HG03565 (cell line): ENCODE results near the gene CEP55.

Source experiments
- ATAC-seq: cut with Tn5 transposase; IDR thresholded peaks from one replicate; pipeline ENCODE4 v1.9.1; 2021; ENCODE audit warnings: mild to moderate bottlenecking, moderate library complexity; ENCODE audit not compliant: unreplicated experiment

CEP55 gene

DNA sequence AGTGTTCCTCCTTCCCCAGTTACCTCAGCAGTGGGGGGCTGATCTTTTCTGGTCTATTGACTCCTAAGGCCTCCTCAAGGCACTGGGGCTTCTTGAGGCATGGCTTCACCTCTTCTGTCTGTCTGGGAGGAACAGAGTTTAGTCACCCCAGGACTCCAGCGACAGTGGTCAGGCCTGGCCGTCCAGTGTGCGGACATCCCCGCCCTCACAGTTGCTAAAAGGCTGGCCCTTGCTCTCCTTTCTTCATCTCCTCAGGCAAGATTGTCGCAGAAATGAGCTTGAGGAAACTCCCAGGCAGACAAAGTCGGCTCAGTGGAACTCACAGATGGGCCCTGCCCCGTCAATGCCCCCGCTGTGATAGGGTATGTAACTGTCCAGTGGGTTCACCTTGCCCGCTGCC is 63.1 kb downstream of the CEP55 start:
- no peak for ATAC-seq

DNA sequence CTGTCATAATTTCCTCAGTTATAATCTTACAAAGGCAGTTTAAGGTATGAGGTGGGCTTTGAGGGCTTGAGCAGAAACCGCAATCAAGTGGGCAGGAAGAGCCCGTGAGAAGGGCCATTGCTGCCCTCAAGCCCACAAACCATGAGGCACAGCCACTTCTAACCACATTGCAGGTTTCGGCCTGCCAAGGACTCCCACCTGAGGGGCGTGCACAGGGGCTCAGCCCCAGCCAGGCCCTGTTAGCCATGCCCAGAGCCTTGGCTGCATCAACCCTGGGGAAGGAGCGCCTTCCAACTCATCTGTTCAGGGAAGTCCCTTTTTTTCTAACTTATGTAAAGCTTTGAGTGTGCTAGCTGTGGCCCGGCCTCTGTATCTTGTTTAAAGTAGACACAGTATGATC is 64.1 kb downstream of the CEP55 start:
- ATAC-seq = no peak

DNA sequence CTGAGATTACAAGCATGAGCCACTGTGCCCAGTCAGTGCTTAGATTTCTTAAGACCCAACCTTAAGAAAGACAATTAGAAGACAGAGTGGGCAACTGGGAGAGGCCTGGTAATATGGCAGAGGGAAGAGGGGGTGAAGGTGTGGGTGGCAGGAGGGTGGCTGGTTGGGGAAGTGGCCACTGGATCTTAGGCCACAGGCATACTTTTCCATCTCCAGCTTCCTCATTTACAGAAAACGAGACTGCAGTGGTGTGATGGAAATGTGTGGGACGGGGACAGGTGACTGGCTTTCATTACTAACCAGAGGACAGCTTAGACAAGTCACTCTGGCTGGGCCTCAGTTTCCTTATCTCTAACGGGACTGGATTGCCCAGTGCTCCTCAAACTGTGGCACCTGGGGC is 69.0 kb downstream of the CEP55 start:
- ATAC-seq = no peak

DNA sequence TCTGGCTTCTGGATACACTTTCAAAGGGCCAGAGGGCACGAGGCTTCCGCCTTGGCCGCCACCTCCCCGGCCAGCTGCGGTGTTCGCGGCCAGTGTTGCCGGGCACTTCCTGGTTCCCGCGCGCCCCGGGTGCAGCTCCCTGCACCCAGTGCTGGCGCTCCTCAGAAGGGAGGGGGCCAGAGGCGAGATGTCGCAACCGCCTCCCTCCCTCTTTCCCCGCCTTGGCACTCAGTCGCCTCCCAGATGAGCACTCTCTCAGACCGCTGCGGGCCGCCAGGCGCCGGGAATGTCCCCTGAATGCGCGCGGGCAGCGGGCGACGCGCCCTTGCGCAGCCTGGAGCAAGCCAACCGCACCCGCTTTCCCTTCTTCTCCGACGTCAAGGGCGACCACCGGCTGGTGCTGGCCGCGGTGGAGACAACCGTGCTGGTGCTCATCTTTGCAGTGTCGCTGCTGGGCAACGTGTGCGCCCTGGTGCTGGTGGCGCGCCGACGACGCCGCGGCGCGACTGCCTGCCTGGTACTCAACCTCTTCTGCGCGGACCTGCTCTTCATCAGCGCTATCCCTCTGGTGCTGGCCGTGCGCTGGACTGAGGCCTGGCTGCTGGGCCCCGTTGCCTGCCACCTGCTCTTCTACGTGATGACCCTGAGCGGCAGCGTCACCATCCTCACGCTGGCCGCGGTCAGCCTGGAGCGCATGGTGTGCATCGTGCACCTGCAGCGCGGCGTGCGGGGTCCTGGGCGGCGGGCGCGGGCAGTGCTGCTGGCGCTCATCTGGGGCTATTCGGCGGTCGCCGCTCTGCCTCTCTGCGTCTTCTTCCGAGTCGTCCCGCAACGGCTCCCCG is 70.2 kb downstream of the CEP55 start, which contains the start of gene FFAR4:
Gene FFAR4 (plus strand): TSS at position 231 of the 842 bp plus-strand sequence. CDS start 56 bp downstream, at position 287.
- ATAC-seq = no peak

DNA sequence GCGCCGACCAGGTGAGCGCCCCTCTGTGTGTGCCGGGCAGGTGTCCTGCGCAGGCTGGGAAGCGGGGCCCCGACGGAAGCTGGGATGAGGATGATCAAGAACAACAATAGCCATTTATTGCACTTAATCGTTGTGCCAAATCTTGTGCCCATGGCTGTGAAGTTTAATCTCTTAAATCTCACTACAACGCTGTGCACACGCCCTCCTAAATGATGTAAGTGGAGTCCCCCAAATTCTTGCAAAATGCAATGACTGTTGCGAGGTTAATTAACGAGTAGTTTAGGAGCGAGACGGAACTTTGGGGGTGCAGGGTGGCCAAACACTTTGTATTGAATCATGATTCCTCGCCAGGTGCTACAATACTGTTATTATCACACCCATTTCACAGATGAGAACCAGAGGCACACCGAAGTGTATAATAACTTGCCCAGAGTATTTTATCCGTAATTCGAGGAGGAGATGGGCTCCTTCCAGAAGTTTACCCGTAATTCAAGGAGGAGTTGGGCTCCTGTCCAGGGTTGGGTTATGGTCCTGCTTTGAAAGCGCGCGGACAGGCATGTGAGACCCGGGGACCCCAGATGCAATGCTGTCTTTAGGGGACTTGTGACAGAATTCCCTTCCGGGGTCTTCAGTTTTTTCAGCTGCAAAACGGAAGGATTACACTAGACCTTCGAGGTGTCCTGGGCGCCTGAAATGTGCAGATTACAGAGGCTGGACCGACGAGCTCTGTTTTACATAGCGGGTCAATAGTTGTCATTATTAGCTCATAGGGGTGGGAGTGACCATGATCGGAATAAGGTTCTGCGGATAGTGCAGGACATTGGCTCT is 71.1 kb downstream of the CEP55 start:
- no peak for ATAC-seq

DNA sequence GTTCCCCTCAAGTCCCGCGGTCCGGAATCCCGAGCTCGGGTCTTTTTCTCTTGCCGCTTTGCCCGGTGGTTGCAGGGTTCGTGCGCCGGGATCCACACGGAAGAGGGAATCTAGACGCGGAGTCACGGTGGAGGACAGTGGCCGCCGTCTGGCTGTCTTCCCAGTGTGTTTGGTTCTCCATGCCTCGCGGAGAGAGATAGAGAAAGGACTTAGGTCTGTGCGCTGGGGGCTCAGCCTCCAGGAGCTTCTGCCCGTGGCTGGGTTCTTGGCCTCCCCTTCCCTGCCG is 71.6 kb downstream of the CEP55 start:
- ATAC-seq = no peak

DNA sequence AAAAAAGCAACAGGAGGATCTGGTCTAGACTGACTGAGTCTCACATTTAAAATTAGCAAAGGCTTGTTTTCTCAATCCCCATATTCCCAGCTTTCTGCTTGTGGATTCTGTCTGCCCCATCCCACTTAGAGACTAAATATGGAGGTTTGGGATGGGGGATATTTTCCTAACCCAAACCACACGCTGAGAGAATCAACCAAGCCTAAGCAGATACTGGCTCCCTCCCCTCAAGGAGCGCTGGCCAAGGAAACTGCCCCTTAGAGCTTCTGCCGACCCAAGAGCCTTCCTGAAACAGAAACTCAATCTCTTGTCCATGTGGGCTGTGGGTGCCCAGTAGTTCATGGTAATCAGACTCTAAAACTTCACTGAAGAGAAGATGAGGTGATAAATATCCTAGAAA is 74.0 kb downstream of the CEP55 start:
- ATAC-seq = no peak

DNA sequence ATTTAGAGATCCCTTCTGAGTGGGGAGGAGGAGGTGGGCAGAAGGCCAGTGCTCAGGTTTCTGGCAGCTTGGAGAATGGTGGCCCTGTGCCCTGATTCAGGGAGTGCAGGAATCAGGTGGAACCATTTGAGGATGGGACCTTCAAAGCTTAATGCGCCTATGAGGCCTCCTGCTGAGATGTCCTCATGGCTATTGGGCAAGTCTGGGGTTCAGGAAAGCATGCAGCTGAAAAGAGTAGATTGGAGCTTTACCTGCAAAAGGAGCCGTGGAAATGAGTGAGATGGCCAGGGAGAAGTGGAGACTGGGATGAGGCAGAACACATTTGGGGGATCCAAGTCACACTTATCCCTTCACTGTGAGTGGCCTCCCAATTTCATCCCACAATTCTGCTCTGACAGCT is 76.2 kb downstream of the CEP55 start:
- ATAC-seq = no peak

DNA sequence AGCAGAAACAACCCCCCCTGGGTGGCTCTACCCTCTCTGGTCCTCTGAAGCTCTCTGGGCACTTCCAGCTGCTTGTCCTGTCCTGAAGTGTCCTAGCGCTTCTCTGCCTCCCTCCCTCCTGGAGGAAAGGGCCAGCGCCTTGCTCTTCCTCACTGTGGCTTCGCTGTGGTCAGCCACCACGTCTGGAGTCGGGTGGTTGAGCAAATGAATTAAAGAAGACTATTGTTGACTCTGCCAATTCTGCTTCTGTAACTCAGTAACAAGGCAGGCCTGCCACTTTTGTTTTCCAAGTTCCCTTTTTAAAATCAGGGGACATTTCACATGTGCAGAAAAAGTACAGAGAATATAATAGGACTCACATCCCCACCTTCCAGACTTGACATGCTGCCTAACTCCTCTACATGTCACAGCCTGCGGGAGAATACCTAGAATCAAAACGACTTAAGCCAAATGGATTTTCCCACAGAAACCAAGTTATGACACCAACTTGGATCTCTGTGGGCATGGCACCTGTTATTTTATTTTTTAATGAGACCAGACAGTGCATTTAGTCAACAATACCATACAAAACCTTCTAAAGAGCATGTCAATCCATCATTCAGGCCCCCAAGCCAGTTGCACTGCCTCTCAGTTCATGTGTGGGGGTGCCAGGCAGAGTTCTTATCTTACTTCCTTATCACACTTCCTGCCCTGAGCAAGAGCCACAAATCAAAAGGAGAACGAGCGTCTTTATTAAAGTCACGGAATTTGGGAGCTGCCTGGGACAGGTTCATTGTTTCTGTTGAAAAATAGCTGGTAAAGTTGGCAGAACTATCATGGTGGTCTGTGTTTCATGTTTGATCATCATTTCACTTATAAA is 76.9 kb downstream of the CEP55 start:
- no peak for ATAC-seq

DNA sequence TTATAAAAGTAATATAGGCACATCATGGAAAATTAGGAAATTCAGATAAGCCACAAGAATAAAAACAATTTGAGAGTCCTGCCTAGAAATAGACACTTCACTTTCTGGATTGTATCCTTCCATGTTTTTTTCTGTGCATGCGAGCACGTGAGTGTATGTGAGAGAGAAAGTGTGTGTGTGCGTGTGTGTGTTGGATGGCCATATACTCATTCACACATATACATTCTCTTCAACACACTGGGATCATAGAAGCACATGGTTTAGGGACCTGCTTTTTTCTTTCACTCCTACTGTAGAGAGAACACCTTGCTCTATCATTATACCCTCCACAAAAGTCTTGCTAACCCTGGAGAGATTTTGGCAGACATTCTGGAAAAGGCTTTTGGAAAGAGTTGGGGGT is 77.5 kb downstream of the CEP55 start:
- no peak for ATAC-seq

DNA sequence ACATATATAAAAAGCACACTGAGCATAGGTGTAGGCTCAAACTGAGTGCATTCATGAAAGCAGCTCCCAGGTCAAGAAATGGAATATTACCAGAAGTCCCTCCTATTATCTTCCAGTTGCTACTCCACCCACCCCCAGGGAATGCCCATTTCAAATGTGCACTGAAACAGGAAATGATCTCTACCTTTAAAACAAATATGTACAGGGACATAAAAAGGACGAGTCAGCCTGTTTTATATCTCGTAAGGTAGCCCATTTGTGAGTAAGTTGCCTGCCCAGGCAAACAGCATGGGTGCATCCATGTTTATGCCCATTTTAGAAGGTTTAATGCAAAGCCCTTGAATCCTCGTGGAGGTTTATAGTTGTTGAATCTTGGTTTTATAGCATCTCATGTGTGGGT is 80.5 kb downstream of the CEP55 start:
- no peak for ATAC-seq

DNA sequence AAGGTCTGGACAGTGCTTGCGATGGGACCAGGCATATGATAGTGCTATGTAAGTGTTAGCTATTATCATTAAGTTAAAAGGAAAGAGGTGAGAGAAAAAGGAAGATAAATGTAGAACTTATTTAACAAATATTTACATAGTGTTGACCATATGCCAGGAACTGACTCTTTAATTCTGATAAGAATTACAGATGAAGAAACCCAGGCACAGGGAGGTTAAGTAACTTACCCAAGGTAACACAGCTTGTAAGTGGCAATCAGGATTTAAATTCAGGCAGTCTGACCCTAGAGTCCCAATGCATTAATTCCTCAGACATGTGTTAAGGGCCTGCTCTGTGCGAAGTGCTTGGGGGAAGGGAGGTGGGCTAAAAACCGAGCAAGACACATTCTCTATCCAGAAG is 81.2 kb downstream of the CEP55 start:
- ATAC-seq = no peak
